ENCODE measurements around the gene HOGA1. TPM values are rescaled to one million over a fixed set of nuclear protein-coding genes. Genes with fewer than 3 reads are reported as not detected.

Gene HOGA1
- total RNA-seq, 1 experiment from 2014 or later: 4.4 TPM

DNA sequence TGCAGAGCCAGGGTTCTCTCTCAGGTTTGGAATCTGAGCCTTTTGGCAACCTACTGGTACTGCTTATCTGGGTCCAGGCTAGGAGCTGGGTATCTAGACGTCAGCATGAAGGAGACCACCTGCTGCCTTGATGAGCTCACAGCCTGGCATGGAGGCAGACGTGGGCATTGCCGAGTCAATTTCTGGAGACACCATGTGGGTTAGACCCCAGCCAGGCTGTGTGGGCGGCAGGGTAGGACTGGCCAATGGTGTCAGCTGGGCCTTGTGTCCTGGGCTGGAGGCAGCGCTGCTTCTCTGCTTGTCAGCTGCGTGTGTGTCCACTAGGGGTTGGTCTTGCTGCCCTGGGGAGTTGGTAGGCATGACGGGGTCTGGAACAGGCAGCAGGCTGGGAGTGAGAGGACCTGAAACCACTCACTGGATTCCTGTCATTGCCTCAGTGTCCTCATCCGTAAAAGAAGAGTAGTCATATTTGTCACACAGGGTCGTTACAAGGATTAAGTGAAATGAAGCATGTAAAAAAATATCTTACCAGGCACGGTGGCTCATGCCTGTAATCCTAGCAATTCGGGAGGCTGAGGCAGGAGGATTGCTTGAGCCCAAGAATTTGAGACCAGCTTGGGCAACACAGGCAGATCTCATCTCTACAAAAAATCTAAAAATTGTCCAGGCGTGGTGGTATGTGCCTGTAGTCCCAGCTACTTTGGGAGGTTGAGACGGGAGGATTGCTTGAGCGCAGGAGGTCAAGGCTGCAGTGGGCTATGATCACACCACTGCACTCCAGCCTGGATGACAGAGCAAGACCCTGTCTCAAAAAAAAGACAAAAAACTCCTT lies 43.3 kb upstream of the HOGA1 start:
- POLR2A ChIA-PET (ENCODE audit: unreplicated experiment): no interaction called here
- H3K9me3 ChIP-seq (ENCODE audit: insufficient read depth, low read depth): no peaks in the 10 kb centered on the region
- H3K36me3 ChIP-seq (ENCODE audit: low read depth): no peaks in the 10 kb centered on the region
- TF ChIP-seq, protein P1, sequence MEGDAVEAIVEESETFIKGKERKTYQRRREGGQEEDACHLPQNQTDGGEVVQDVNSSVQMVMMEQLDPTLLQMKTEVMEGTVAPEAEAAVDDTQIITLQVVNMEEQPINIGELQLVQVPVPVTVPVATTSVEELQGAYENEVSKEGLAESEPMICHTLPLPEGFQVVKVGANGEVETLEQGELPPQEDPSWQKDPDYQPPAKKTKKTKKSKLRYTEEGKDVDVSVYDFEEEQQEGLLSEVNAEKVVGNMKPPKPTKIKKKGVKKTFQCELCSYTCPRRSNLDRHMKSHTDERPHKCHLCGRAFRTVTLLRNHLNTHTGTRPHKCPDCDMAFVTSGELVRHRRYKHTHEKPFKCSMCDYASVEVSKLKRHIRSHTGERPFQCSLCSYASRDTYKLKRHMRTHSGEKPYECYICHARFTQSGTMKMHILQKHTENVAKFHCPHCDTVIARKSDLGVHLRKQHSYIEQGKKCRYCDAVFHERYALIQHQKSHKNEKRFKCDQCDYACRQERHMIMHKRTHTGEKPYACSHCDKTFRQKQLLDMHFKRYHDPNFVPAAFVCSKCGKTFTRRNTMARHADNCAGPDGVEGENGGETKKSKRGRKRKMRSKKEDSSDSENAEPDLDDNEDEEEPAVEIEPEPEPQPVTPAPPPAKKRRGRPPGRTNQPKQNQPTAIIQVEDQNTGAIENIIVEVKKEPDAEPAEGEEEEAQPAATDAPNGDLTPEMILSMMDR (conservative IDR thresholded peaks at IDR 0.05): no peak
- TF ChIP-seq EZH2 (IDR thresholded peaks at IDR 0.05; ENCODE audit: low read depth): no peak
- CTCF ChIA-PET: no interaction called here
- H3K4me2 ChIP-seq: no peak overlapping the region
- H3K4me3 ChIP-seq: no peak overlapping the region
- no peaks in the 10 kb centered on the region for H3K9me2 ChIP-seq (ENCODE audit: insufficient read depth)
- no peaks in the 10 kb centered on the region for H3K79me2 ChIP-seq (ENCODE audit: low read depth)
- no peak overlapping the region for H2AFZ ChIP-seq
- no peaks in the 10 kb centered on the region for H4K20me1 ChIP-seq (ENCODE audit: insufficient read depth)
- DNase-seq: no peak
- peak overlapping the region; percentile 80; the same call in 1 of the 2 replicates for H3K27ac ChIP-seq
- no peaks in the 10 kb centered on the region for H3K27me3 ChIP-seq (ENCODE audit: insufficient read depth, low read depth)
- no TSS peak for BruUV-seq (replicated peaks)
- intact Hi-C loops (cut with micrococcal nuclease; ENCODE audit: unreplicated experiment): no loop called here
- H3K4me1 ChIP-seq (replicated peaks; ENCODE audit: insufficient read depth): peaks cover 50% of the 10 kb centered on the region
- H3F3A ChIP-seq (ENCODE audit: insufficient read depth, low read depth): peaks cover 28% of the 10 kb centered on the region

DNA sequence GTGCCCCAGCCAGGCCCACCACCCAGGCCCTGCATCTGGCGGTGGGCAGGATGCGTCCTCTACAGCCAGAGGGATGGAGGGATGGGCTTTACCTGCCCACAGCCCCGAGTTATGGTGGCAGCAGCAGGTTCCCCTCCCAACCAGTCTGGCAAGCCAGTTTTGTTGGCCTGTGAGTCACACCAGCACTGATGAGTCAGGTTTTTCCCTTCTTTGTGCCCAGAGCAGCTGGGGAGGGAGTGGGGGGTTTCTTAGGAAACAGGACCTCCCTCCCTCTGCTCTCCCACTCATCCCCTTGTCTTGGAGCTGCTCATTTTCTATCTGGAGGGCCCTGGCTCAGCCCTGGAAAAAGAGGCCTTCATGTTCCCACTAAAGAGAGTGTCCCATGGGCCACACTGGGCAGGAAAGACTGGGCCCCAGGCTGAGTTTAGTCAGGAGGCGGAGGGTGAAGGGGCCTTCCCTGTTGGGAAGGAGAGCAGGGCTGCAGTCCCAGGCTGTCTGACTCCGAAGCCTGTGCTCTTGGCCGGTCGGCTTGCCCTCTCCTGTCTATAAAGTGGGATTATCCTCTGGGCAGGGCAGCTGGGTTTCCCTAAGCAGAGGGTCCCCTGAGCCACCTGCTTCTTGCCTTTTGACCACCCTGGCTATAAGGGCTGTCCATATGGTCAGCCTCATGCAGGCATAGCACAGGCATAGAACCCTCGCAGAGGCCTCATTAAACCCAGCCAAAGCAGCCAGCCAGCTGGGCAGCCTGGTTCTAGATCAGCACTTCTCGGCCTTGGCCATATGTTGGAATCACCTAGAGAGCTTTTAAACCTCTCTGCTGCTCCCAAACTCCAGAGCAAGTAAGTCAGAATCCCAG lies 41.8 kb upstream of the HOGA1 start:
- POLR2A ChIA-PET (ENCODE audit: unreplicated experiment): interaction anchor here (0.6 kb wide), 2 partner anchors 21 to 73 kb away, joined by 3 to 5 read pairs; no protein-coding TSS in a partner anchor

More for the DNA sequence above, 41.8 kb upstream of the HOGA1 start:
- H3K4me3 ChIP-seq: peak overlapping the region; percentile 10; the same call in 1 of the 2 replicates
- no peaks in the 10 kb centered on the region for H3K79me2 ChIP-seq (ENCODE audit: low read depth)
- intact Hi-C loops (cut with micrococcal nuclease; ENCODE audit: unreplicated experiment): loop anchor here (1.0 to 2.0 kb wide), 2 partner anchors 32 to 44 kb away; partner anchors contain the start of genes MMS19 and UBTD1
- peak; percentile 82 to 86 for DNase-seq
- H3K36me3 ChIP-seq (ENCODE audit: low read depth): no peaks in the 10 kb centered on the region
- H3K27ac ChIP-seq: peak overlapping the region; percentile 80
- H4K20me1 ChIP-seq (ENCODE audit: insufficient read depth): no peaks in the 10 kb centered on the region
- H2AFZ ChIP-seq: no peak overlapping the region
- peak overlapping the region; percentile 59 for H3K4me2 ChIP-seq
- H3K9me3 ChIP-seq (ENCODE audit: insufficient read depth, low read depth): no peaks in the 10 kb centered on the region
- H3K9me2 ChIP-seq (ENCODE audit: insufficient read depth): no peaks in the 10 kb centered on the region
- peaks cover 50% of the 10 kb centered on the region for H3K4me1 ChIP-seq (replicated peaks; ENCODE audit: insufficient read depth)
- TSS peak; percentile 73 for BruUV-seq (replicated peaks)
- peaks cover 28% of the 10 kb centered on the region for H3F3A ChIP-seq (ENCODE audit: insufficient read depth, low read depth)
- TF ChIP-seq EZH2 (IDR thresholded peaks at IDR 0.05; ENCODE audit: low read depth): no peak
- TF ChIP-seq, protein P1 (conservative IDR thresholded peaks at IDR 0.05): no peak
- H3K27me3 ChIP-seq (ENCODE audit: insufficient read depth, low read depth): no peaks in the 10 kb centered on the region
- CTCF ChIA-PET: interaction anchor here (0.6 kb wide), 1 partner anchor 11 kb away, joined by 3 read pairs; no protein-coding TSS in a partner anchor

Data from PC-9 (cell line).